Measurements from ENCODE around the gene CNIH2. TPM values are rescaled to one million over a fixed set of nuclear protein-coding genes. Genes with fewer than 3 reads are reported as not detected.
A peak's percentile ranks its signal among the peaks of the same experiment; 100 is the strongest.

Gene CNIH2
- total RNA-seq, 3 donors from 2014 or later: 0.48 TPM; not detected in 2

- H3K36me3 ChIP-seq: no peaks in the 10 kb centered on the region
- H3K27ac ChIP-seq: peak overlapping the region; percentile 80 to 83
- H3K27me3 ChIP-seq: no peaks in the 10 kb centered on the region
- H3K4me3 ChIP-seq: peak overlapping the region; percentile 90 to 99 (median 95)
- intact Hi-C loops (cut with DNase I; ENCODE audit: low total_unique reads): no loop called here
- no peak for DNase-seq (ENCODE audit: low spot score in 2 of 2)
- H3K9me3 ChIP-seq: no peaks in the 10 kb centered on the region
- TF ChIP-seq CTCF (IDR thresholded peaks at IDR 0.05) (peak in 1 of 3 donors; percentile 3), POLR2AphosphoS5 (IDR thresholded peaks at IDR 0.05) (no peak)
- no peaks in the 10 kb centered on the region for H3K4me1 ChIP-seq
Observed at GRCh38 chr11:66258473-66258893, 19.5 kb upstream of the CNIH2 start.

GRCh38 chr11:66259225-66259624 lies 18.8 kb upstream of the CNIH2 start:
- TF ChIP-seq POLR2AphosphoS5 (IDR thresholded peaks at IDR 0.05) (no peak), CTCF (IDR thresholded peaks at IDR 0.05) (no peak), POLR2A (IDR thresholded peaks at IDR 0.05) (no peak)
- Histone ChIP-seq H3K9me3 (no peaks in the 10 kb centered on the region), H3K36me3 (no peaks in the 10 kb centered on the region), H3K27me3 (no peaks in the 10 kb centered on the region), H3K4me3 (no peak overlapping the region), H3K4me1 (no peaks in the 10 kb centered on the region), H3K27ac (no peak overlapping the region)
- intact Hi-C loops (cut with DNase I; ENCODE audit: low total_unique reads): no loop called here
- no peak for DNase-seq (ENCODE audit: low spot score in 2 of 2)

GRCh38 chr11:66259956-66260355 lies 18.0 kb upstream of the CNIH2 start:
- no peak overlapping the region for H3K27ac ChIP-seq
- TF ChIP-seq POLR2AphosphoS5 (IDR thresholded peaks at IDR 0.05) (no peak), POLR2A (IDR thresholded peaks at IDR 0.05) (no peak), CTCF (IDR thresholded peaks at IDR 0.05) (no peak)
- intact Hi-C loops (cut with DNase I; ENCODE audit: low total_unique reads): no loop called here
- H3K9me3 ChIP-seq: no peaks in the 10 kb centered on the region
- H3K27me3 ChIP-seq: no peaks in the 10 kb centered on the region
- H3K4me3 ChIP-seq: no peak overlapping the region
- no peak for DNase-seq (ENCODE audit: low spot score in 2 of 2)
- H3K4me1 ChIP-seq: no peaks in the 10 kb centered on the region
- H3K36me3 ChIP-seq: no peaks in the 10 kb centered on the region

GRCh38 chr11:66261578-66261977 lies 16.4 kb upstream of the CNIH2 start:
- no peaks in the 10 kb centered on the region for H3K9me3 ChIP-seq
- no peaks in the 10 kb centered on the region for H3K27me3 ChIP-seq
- intact Hi-C loops (cut with DNase I; ENCODE audit: low total_unique reads): no loop called here
- no peaks in the 10 kb centered on the region for H3K36me3 ChIP-seq
- no peak overlapping the region for H3K27ac ChIP-seq
- no peak for TF ChIP-seq CTCF (IDR thresholded peaks at IDR 0.05)
- no peak for TF ChIP-seq POLR2A (IDR thresholded peaks at IDR 0.05)
- TF ChIP-seq POLR2AphosphoS5 (IDR thresholded peaks at IDR 0.05): no peak
- no peak for DNase-seq (ENCODE audit: low spot score in 2 of 2)
- H3K4me1 ChIP-seq: peaks cover 0 to 3% of the 10 kb centered on the region in 2 donors
- no peak overlapping the region for H3K4me3 ChIP-seq

- no peak for DNase-seq (ENCODE audit: low spot score in 2 of 2)
- H3K4me3 ChIP-seq: no peak overlapping the region
- peaks cover 0 to 9% of the 10 kb centered on the region in 2 donors for H3K4me1 ChIP-seq
- TF ChIP-seq POLR2AphosphoS5 (IDR thresholded peaks at IDR 0.05): no peak
- TF ChIP-seq CTCF (IDR thresholded peaks at IDR 0.05): no peak
- no peak for TF ChIP-seq POLR2A (IDR thresholded peaks at IDR 0.05)
- no peaks in the 10 kb centered on the region for H3K9me3 ChIP-seq
- intact Hi-C loops (cut with DNase I; ENCODE audit: low total_unique reads): no loop called here
- no peak overlapping the region for H3K27ac ChIP-seq
- no peaks in the 10 kb centered on the region for H3K27me3 ChIP-seq
- no peaks in the 10 kb centered on the region for H3K36me3 ChIP-seq
Observed at GRCh38 chr11:66262191-66262590, 15.8 kb upstream of the CNIH2 start.
